Bronchial epithelial cell (primary cell): ENCODE results near the gene WDR45B. TPM values are rescaled to one million over a fixed set of nuclear protein-coding genes. Genes with fewer than 3 reads are reported as not detected.
A peak's percentile ranks its signal among the peaks of the same experiment; 100 is the strongest.

Source experiments
- DNase-seq: peaks from one replicate; pipeline ENCODE4 v3.0.0-alpha.2; 2010; ENCODE audit warnings: low read depth
- FAIRE-seq: peaks from 2 replicates; lab custom pipeline; 2011; peaks lifted over from hg19 to GRCh38; lab: Jason Lieb, UNC
- H3K27me3 ChIP-seq: 2 replicates; pipeline ENCODE4 v1.5.1; 2011; ENCODE audit warnings: low read length; ENCODE audit not compliant: control insufficient read depth, insufficient read depth
- H3K36me3 ChIP-seq: 2 replicates; pipeline ENCODE4 v1.5.1; 2011; ENCODE audit warnings: low read length; ENCODE audit not compliant: control insufficient read depth, insufficient read depth
- H3K4me3 ChIP-seq: 2 replicates; pipeline ENCODE4 v1.5.1; 2011; ENCODE audit warnings: mild to moderate bottlenecking, low read depth, low read length, control low read depth
- total RNA-seq: library from RNA; depleted of rRNA; stranded (reverse); fragments of >200 nt; gene quantifications from 2 replicates; pipeline ENCODE4 v1.2.1, GENCODE V29; 2014
- TF ChIP-seq, protein P1 (sequence below): IDR thresholded peaks from 2 replicates; pipeline ENCODE4 v1.5.1; 2011; ENCODE audit warnings: mild to moderate bottlenecking, moderate library complexity, low read length, control low read depth, inconsistent platforms; ENCODE audit not compliant: insufficient read depth, severe bottlenecking

WDR45B gene
- total RNA-seq, 1 donor from 2014 or later = 90.8 TPM

DNA sequence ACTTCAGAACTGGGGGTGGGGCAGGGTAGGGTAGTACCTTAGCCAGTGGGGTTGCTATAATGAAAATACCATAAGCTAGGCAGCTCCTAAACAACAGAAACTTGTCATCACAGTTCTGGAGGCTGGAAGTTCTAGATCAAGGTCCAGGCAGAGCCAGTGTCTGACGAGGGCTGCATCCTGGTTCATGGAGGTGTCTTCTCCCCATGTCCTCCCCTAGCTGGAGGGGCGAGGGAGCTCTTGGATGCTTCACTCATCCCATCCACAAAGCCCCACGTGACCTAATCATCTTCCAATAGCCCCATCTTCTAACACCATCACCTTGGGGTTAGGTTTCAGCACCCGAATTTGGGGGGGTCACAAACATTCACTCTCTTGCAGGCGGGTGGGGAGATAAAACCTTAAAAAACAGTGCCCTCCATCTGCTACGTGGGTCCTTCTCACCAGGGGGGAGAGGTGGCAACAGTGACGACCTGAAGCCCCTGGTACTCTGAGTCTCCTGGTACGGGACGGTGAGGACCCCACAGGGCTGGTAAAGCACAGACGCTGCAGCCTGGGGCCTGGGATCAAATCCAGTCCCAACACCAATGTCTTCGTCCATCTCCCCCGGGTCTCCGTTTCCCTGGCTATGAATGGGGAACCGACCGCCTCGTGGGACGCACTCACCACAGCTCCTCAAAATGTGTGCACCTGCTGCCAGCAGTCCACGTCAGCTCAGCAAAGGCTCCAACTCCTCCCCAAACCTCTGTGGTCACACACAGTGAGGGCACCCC lies 27.4 kb upstream of the WDR45B start:
- TF ChIP-seq, protein P1, sequence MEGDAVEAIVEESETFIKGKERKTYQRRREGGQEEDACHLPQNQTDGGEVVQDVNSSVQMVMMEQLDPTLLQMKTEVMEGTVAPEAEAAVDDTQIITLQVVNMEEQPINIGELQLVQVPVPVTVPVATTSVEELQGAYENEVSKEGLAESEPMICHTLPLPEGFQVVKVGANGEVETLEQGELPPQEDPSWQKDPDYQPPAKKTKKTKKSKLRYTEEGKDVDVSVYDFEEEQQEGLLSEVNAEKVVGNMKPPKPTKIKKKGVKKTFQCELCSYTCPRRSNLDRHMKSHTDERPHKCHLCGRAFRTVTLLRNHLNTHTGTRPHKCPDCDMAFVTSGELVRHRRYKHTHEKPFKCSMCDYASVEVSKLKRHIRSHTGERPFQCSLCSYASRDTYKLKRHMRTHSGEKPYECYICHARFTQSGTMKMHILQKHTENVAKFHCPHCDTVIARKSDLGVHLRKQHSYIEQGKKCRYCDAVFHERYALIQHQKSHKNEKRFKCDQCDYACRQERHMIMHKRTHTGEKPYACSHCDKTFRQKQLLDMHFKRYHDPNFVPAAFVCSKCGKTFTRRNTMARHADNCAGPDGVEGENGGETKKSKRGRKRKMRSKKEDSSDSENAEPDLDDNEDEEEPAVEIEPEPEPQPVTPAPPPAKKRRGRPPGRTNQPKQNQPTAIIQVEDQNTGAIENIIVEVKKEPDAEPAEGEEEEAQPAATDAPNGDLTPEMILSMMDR = no peak
- H3K4me3 ChIP-seq = no peak overlapping the region
- DNase-seq = no peak
- H3K27me3 ChIP-seq = no peaks in the 10 kb centered on the region
- H3K36me3 ChIP-seq = no peaks in the 10 kb centered on the region
- FAIRE-seq = no peak

DNA sequence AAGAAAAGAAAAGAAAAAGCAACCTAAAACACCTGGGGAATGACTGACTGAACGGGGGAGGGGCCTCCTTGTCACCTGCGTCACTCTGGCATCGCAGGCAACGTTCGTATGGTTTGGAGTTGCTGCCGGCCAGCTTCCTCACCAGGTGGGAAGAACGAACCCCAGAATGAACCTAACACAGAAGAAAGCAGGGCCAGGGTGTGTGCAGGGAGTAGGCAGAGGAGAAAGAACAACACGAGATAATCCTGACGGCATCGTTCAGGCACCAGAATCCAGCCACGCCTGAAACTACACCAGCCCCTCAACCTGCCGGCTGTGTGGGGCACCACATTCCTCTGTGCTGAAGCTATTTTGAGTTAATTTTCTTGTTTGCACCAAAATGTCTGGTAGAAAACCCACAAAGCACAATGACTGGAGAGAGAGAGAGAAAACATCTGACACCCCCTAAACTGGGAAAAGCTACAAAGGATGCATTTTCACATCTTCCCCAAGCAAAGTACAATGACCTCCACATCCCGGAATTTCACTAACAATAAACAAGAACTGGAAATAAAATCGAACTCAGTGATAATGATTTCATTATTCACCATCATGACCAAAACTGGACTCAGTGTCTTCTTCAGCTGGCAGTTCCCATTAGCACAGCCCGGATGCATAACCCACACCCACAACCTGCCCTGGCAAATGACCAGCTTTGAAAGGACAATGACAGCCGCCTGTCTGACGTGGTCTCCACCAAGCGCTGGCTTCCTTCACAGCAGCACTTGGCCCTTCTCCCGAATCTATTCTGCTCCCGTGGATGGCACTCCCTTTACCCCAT lies 26.6 kb upstream of the WDR45B start:
- TF ChIP-seq, protein P1 = no peak
- no peak for DNase-seq
- FAIRE-seq = no peak
- H3K27me3 ChIP-seq = no peaks in the 10 kb centered on the region
- no peaks in the 10 kb centered on the region for H3K36me3 ChIP-seq
- H3K4me3 ChIP-seq = no peak overlapping the region

- Histone ChIP-seq H3K27me3 (no peaks in the 10 kb centered on the region), H3K36me3 (no peaks in the 10 kb centered on the region), H3K4me3 (no peak overlapping the region)
- TF ChIP-seq, protein P1 = no peak
- no peak for FAIRE-seq
- no peak for DNase-seq
Observed at GRCh38 chr17:82670661-82671450, 22.6 kb upstream of the WDR45B start.

GRCh38 chr17:82668631-82669099 lies 20.4 kb upstream of the WDR45B start:
- no peaks in the 10 kb centered on the region for H3K27me3 ChIP-seq
- no peaks in the 10 kb centered on the region for H3K36me3 ChIP-seq
- no peak overlapping the region for H3K4me3 ChIP-seq
- FAIRE-seq = no peak
- DNase-seq = peak; percentile 22
- TF ChIP-seq, protein P1 = peak; percentile 78

- Histone ChIP-seq H3K4me3 (no peak overlapping the region), H3K27me3 (no peaks in the 10 kb centered on the region), H3K36me3 (no peaks in the 10 kb centered on the region)
- FAIRE-seq = no peak
- TF ChIP-seq, protein P1 = no peak
- no peak for DNase-seq
Observed at GRCh38 chr17:82668024-82668630, 19.9 kb upstream of the WDR45B start.
